ENCODE results near the gene ZNF341. TPM values are rescaled to one million over a fixed set of nuclear protein-coding genes. Genes with fewer than 3 reads are reported as not detected.

Gene ZNF341
- total and polyA plus RNA-seq, 4 donors: 2.1 to 4.3 (median 3.4) TPM

GRCh38 chr20:33757458-33757857 is 25.7 kb downstream of the ZNF341 start:
- H3K36me3 ChIP-seq (ENCODE audit: control insufficient read depth in 4 of 4, insufficient read depth in 4 of 4, low read length in 4 of 4): peaks cover 8 to 23% (median 20%) of the 10 kb centered on the region in 4 donors
- TF ChIP-seq CTCF (IDR thresholded peaks at IDR 0.05; ENCODE audit: control extremely low read depth, extremely low read depth): no peak
- H3K4me3 ChIP-seq: no peak overlapping the region
- H3K4me1 ChIP-seq (ENCODE audit: control insufficient read depth in 5 of 5, insufficient read depth in 5 of 5, low read length in 5 of 5): no peaks in the 10 kb centered on the region
- peaks cover 0 to 6% (median 2%) of the 10 kb centered on the region in 4 donors for H3K9me3 ChIP-seq (ENCODE audit: control insufficient read depth in 4 of 4, insufficient read depth in 3 of 4, low read length in 3 of 4)
- H3K27me3 ChIP-seq (ENCODE audit: control insufficient read depth in 3 of 3, insufficient read depth in 3 of 3, low read length in 2 of 3): no peaks in the 10 kb centered on the region
- DNase-seq: no peak
- H3K27ac ChIP-seq (ENCODE audit: low read depth in 1 of 2, low read length in 1 of 2): no peak overlapping the region
- no peak for ATAC-seq (ENCODE audit: insufficient read depth, low FRiP score)
- WGBS, 2 donors: 96 to 100% methylated on average over 1 of the region's 1 CpG
- no peak overlapping the region for H3K9ac ChIP-seq (ENCODE audit: insufficient read depth in 1 of 2, low read length in 2 of 2)

GRCh38 chr20:33761698-33762250 is 30.0 kb downstream of the ZNF341 start:
- H3K9ac ChIP-seq (ENCODE audit: insufficient read depth in 1 of 2, low read length in 2 of 2): no peak overlapping the region
- 94 to 97% methylated on average over 13 of the region's 13 CpGs for WGBS, 2 donors
- H3K9me3 ChIP-seq (ENCODE audit: control insufficient read depth in 4 of 4, insufficient read depth in 3 of 4, low read length in 3 of 4): peaks cover 0 to 6% (median 2%) of the 10 kb centered on the region in 4 donors
- no peak for ATAC-seq (ENCODE audit: insufficient read depth, low FRiP score)
- no peaks in the 10 kb centered on the region for H3K4me1 ChIP-seq (ENCODE audit: control insufficient read depth in 5 of 5, insufficient read depth in 5 of 5, low read length in 5 of 5)
- DNase-seq: no peak
- no peak overlapping the region for H3K27ac ChIP-seq (ENCODE audit: low read depth in 1 of 2, low read length in 1 of 2)
- no peaks in the 10 kb centered on the region for H3K27me3 ChIP-seq (ENCODE audit: control insufficient read depth in 3 of 3, insufficient read depth in 3 of 3, low read length in 2 of 3)
- peaks cover 8 to 15% (median 12%) of the 10 kb centered on the region in 4 donors for H3K36me3 ChIP-seq (ENCODE audit: control insufficient read depth in 4 of 4, insufficient read depth in 4 of 4, low read length in 4 of 4)
- TF ChIP-seq CTCF (IDR thresholded peaks at IDR 0.05; ENCODE audit: control extremely low read depth, extremely low read depth): no peak
- no peak overlapping the region for H3K4me3 ChIP-seq

GRCh38 chr20:33765099-33765498 is 33.3 kb downstream of the ZNF341 start:
- no peak overlapping the region for H3K9ac ChIP-seq (ENCODE audit: insufficient read depth in 1 of 2, low read length in 2 of 2)
- no peaks in the 10 kb centered on the region for H3K27me3 ChIP-seq (ENCODE audit: control insufficient read depth in 3 of 3, insufficient read depth in 3 of 3, low read length in 2 of 3)
- WGBS, 2 donors: 87 to 90% methylated on average over 2 of the region's 2 CpGs
- H3K27ac ChIP-seq (ENCODE audit: low read depth in 1 of 2, low read length in 1 of 2): no peak overlapping the region
- no peak for TF ChIP-seq CTCF (IDR thresholded peaks at IDR 0.05; ENCODE audit: control extremely low read depth, extremely low read depth)
- ATAC-seq (ENCODE audit: insufficient read depth, low FRiP score) (no peak), DNase-seq (no peak)
- H3K4me1 ChIP-seq (ENCODE audit: control insufficient read depth in 5 of 5, insufficient read depth in 5 of 5, low read length in 5 of 5): no peaks in the 10 kb centered on the region
- no peak overlapping the region for H3K4me3 ChIP-seq
- H3K36me3 ChIP-seq (ENCODE audit: control insufficient read depth in 4 of 4, insufficient read depth in 4 of 4, low read length in 4 of 4): peaks cover 4 to 18% (median 8%) of the 10 kb centered on the region in 4 donors
- H3K9me3 ChIP-seq (ENCODE audit: control insufficient read depth in 4 of 4, insufficient read depth in 3 of 4, low read length in 3 of 4): no peaks in the 10 kb centered on the region

DNA sequence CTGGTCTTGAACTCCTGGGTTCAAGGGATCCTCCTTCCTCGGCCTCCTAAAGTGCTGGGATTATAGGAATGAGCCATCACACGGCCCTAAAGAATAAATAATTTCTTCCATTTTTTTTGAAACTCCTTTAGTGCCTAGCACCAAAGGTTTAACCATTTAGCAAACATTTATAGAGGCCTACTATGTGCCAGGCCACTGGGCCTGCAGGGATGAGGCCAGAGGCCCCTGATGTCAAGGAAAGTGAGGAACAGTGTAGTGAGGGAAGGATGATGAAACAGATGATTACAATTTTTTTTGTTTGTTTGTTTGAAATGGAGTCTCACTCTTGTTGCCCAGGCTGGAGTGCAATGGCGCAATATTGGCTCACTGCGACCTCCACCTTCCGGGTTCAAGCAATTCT is 33.8 kb downstream of the ZNF341 start:
- Histone ChIP-seq H3K4me1 (ENCODE audit: control insufficient read depth in 5 of 5, insufficient read depth in 5 of 5, low read length in 5 of 5) (no peaks in the 10 kb centered on the region), H3K27me3 (ENCODE audit: control insufficient read depth in 3 of 3, insufficient read depth in 3 of 3, low read length in 2 of 3) (no peaks in the 10 kb centered on the region), H3K9me3 (ENCODE audit: control insufficient read depth in 4 of 4, insufficient read depth in 3 of 4, low read length in 3 of 4) (no peaks in the 10 kb centered on the region), H3K36me3 (ENCODE audit: control insufficient read depth in 4 of 4, insufficient read depth in 4 of 4, low read length in 4 of 4) (peaks cover 4 to 18% (median 8%) of the 10 kb centered on the region in 4 donors), H3K4me3 (no peak overlapping the region), H3K9ac (ENCODE audit: insufficient read depth in 1 of 2, low read length in 2 of 2) (no peak overlapping the region), H3K27ac (ENCODE audit: low read depth in 1 of 2, low read length in 1 of 2) (no peak overlapping the region)
- WGBS, 2 donors: 95% methylated on average over 5 of the region's 5 CpGs
- no peak for TF ChIP-seq CTCF (IDR thresholded peaks at IDR 0.05; ENCODE audit: control extremely low read depth, extremely low read depth)
- ATAC-seq (ENCODE audit: insufficient read depth, low FRiP score) (no peak), DNase-seq (no peak)

All from lung (tissue), 12 donors.